Esophagus squamous epithelium (tissue), 5 donors: Measurements from ENCODE around the gene MAP1LC3B. TPM values are rescaled to one million over a fixed set of nuclear protein-coding genes. Genes with fewer than 3 reads are reported as not detected.

Source experiments
- DNase-seq: peaks from one replicate; lab custom pipeline; 2025; lab: John Stamatoyannopoulos, UW
- H3K27ac ChIP-seq, 4 donors: fragments of 200-600 bp; sonication (generic); one replicate each; pipeline ENCODE4 v1.5.1; 2016 to 2019; ENCODE audit warnings: mild to moderate bottlenecking in 1 of 4
- H3K27me3 ChIP-seq, 4 donors: fragments of 200-600 bp; sonication (generic); 1 replicate in 3 of 4; 2 replicates in 1 of 4; pipeline versions ENCODE4 v1.5.1 to v1.6.0; 2017 to 2021; ENCODE audit warnings: antibody characterized with exemption in 1 of 4
- H3K36me3 ChIP-seq, 3 donors: fragments of 200-600 bp; sonication (generic); one replicate each; pipeline ENCODE4 v1.5.1; 2016 to 2019
- H3K4me1 ChIP-seq, 3 donors: fragments of 200-600 bp; sonication (generic); one replicate each; pipeline ENCODE4 v1.5.1; 2017 to 2019
- H3K4me3 ChIP-seq, 4 donors: fragments of 200-600 bp; sonication (generic); 1 replicate in 3 of 4; 2 replicates in 1 of 4; pipeline ENCODE4 v1.5.1; 2016 to 2019; ENCODE audit warnings: mild to moderate bottlenecking in 2 of 4, moderate library complexity in 1 of 4
- H3K9me3 ChIP-seq, 3 donors: fragments of 200-600 bp; sonication (generic); one replicate each; pipeline ENCODE4 v1.5.1; 2016 to 2019
- CTCF ChIP-seq, 6 experiments: fragments of 450-650 bp in 4 of 6; fragments of 200-600 bp in 2 of 6; sonication (generic) in 2 of 6; IDR thresholded peaks; one replicate each; pipeline ENCODE4 v1.5.1; 2016 to 2019; ENCODE audit warnings: antibody characterized with exemption in 6 of 6, mild to moderate bottlenecking in 4 of 6, moderate library complexity in 4 of 6
- POLR2A ChIP-seq, 4 donors: fragments of 450-650 bp; IDR thresholded peaks; one replicate each; pipeline ENCODE4 v1.6.1; 2017; ENCODE audit warnings: antibody characterized with exemption in 4 of 4, mild to moderate bottlenecking in 4 of 4, moderate library complexity in 3 of 4
- WGBS, 2 donors: methylation state at CpG; one replicate each; pipeline ENCODE4 v1.1.5; 2018; 5-methylcytosine and 5-hydroxymethylcytosine counted together
- intact Hi-C: fragments of 100-400 bp; cut with DNase I; formaldehyde crosslinking; loops from one replicate; pipeline ENCODE4 v1.15.0; 2022
- total RNA-seq, 4 donors: library from RNA; depleted of rRNA; stranded (reverse); fragments of >200 nt; gene quantifications; one replicate each; pipeline ENCODE4 v1.1.0, GENCODE V29; 2016
- donor health status: DM: yes; HTN: yes; CAD: no.

Gene MAP1LC3B
- total RNA-seq, 4 donors from 2014 or later, result 14.2 to 38.0 (median 24.4) TPM

GRCh38 chr16:87369117-87369765 lies 22.9 kb upstream of the MAP1LC3B start:
- Histone ChIP-seq H3K4me1 (peaks cover 4 to 81% (median 17%) of the 10 kb centered on the region in 3 donors), H3K27ac (peak overlapping the region in 2 of 4 donors; percentile 41 to 46), H3K36me3 (peaks cover 0 to 35% (median 0%) of the 10 kb centered on the region in 3 donors), H3K27me3 (no peaks in the 10 kb centered on the region), H3K4me3 (no peak overlapping the region), H3K9me3 (no peaks in the 10 kb centered on the region)
- intact Hi-C loops, result no loop called here
- DNase-seq, result no peak
- WGBS, 2 donors, result 78 to 84% methylated on average over 14 of the region's 14 CpGs
- no peak for TF ChIP-seq CTCF (IDR thresholded peaks at IDR 0.05)
- no peak for TF ChIP-seq POLR2A (IDR thresholded peaks at IDR 0.05)

- TF ChIP-seq POLR2A (IDR thresholded peaks at IDR 0.05) (no peak), CTCF (IDR thresholded peaks at IDR 0.05) (no peak)
- peaks cover 0 to 32% (median 0%) of the 10 kb centered on the region in 3 donors for H3K36me3 ChIP-seq
- WGBS, 2 donors, result 69 to 90% methylated on average over 6 to 7 of the region's 16 CpGs
- intact Hi-C loops, result no loop called here
- H3K27me3 ChIP-seq, result no peaks in the 10 kb centered on the region
- H3K27ac ChIP-seq, result peak overlapping the region in 1 of 4 donors; percentile 41
- no peaks in the 10 kb centered on the region for H3K9me3 ChIP-seq
- H3K4me1 ChIP-seq, result peaks cover 4 to 83% (median 16%) of the 10 kb centered on the region in 3 donors
- H3K4me3 ChIP-seq, result no peak overlapping the region
- DNase-seq, result no peak
These were observed 22.1 kb upstream of the MAP1LC3B start for GRCh38 chr16:87369796-87370719.

DNA sequence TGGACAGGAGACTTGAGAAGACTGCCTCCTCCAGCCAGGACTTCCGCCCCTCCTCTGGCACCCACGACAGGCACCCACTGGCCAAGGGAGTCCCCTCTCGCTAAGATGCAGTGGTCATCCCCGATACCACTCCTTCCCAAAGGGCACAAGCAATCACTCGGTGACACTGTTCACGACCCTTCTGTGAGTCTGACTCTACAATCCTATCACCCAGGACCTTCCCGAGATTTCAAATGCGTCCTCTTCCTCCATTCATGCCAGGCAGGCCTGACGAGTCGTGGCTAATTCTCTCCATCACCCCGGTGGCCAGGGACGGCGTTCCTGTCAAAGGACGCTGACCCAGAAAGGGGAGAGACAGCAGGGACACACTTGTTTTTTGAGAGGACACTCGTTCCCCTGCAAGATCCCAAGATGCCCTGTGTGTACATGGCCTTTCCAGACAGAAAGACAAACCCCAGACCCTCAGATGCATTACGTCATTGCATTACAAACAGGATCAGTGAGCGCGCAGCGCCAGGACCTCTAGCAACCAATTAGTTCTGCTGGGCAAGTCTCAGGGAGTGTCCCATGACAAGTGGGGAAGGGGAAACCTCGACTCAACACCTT lies 20.8 kb upstream of the MAP1LC3B start:
- Histone ChIP-seq H3K27me3 (no peaks in the 10 kb centered on the region), H3K4me1 (peaks cover 10 to 84% (median 29%) of the 10 kb centered on the region in 3 donors), H3K4me3 (no peak overlapping the region), H3K9me3 (no peaks in the 10 kb centered on the region), H3K27ac (no peak overlapping the region), H3K36me3 (peaks cover 0 to 19% (median 0%) of the 10 kb centered on the region in 3 donors)
- intact Hi-C loops, result no loop called here
- 81 to 82% methylated on average over 15 to 16 of the region's 20 CpGs for WGBS, 2 donors
- TF ChIP-seq CTCF (IDR thresholded peaks at IDR 0.05), result no peak
- no peak for TF ChIP-seq POLR2A (IDR thresholded peaks at IDR 0.05)
- DNase-seq, result no peak

- H3K27ac ChIP-seq, result no peak overlapping the region
- TF ChIP-seq POLR2A (IDR thresholded peaks at IDR 0.05) (no peak), CTCF (IDR thresholded peaks at IDR 0.05) (no peak)
- peaks cover 0 to 10% (median 0%) of the 10 kb centered on the region in 3 donors for H3K36me3 ChIP-seq
- 91 to 100% methylated on average over 2 to 4 of the region's 4 CpGs for WGBS, 2 donors
- H3K9me3 ChIP-seq, result no peaks in the 10 kb centered on the region
- H3K4me3 ChIP-seq, result no peak overlapping the region
- intact Hi-C loops, result no loop called here
- DNase-seq, result no peak
- no peaks in the 10 kb centered on the region for H3K27me3 ChIP-seq
- H3K4me1 ChIP-seq, result peaks cover 12 to 80% (median 34%) of the 10 kb centered on the region in 3 donors
These were observed 19.8 kb upstream of the MAP1LC3B start for GRCh38 chr16:87372305-87372704.
